NCI-H1436 (cell line): ENCODE measurements around the gene CD22.
"Not testable (repeated sequence)": the region's sequence is repeated elsewhere in the genome, so short reads cannot be mapped to it uniquely, and the experiment has no call there.

Experiments used
- DNase-seq: peaks from one replicate; lab custom pipeline; 2025; lab: John Stamatoyannopoulos, UW

The CD22 gene

GRCh38 chr19:35359395-35359794, 30.4 kb downstream of the CD22 start:
- not testable (repeated sequence) for DNase-seq

GRCh38 chr19:35360081-35360480, 31.1 kb downstream of the CD22 start:
- DNase-seq, result not testable (repeated sequence)

- no peak for DNase-seq
Measured at GRCh38 chr19:35360880-35361420, 32.0 kb downstream of the CD22 start.

GRCh38 chr19:35362261-35363000, 33.4 kb downstream of the CD22 start:
- DNase-seq, result no peak

- DNase-seq, result no peak
Measured at GRCh38 chr19:35363001-35363590, 34.1 kb downstream of the CD22 start.

GRCh38 chr19:35363711-35364425, 34.9 kb downstream of the CD22 start:
- DNase-seq, result no peak

- no peak for DNase-seq
Measured at GRCh38 chr19:35365303-35365702, 36.3 kb downstream of the CD22 start.

GRCh38 chr19:35368378-35368777, 39.4 kb downstream of the CD22 start:
- DNase-seq, result no peak

GRCh38 chr19:35369522-35369921, 40.5 kb downstream of the CD22 start:
- DNase-seq, result no peak

- no peak for DNase-seq
Measured at GRCh38 chr19:35370722-35371121, 41.7 kb downstream of the CD22 start, which contains the start of gene GPR42. Gene GPR42, plus strand, starts transcription at chr19:35371068. Its CDS starts 292 bp downstream, at chr19:35371360.

- no peak for DNase-seq
Measured at GRCh38 chr19:35373492-35373891, 44.5 kb downstream of the CD22 start.

GRCh38 chr19:35374031-35374430, 45.0 kb downstream of the CD22 start:
- DNase-seq, result not testable (repeated sequence)

GRCh38 chr19:35375505-35376307, 46.7 kb downstream of the CD22 start:
- DNase-seq, result no peak

- DNase-seq, result no peak
Measured at GRCh38 chr19:35377656-35378055, 48.7 kb downstream of the CD22 start.

- no peak for DNase-seq
Measured at GRCh38 chr19:35378356-35378755, 49.4 kb downstream of the CD22 start.

- not testable (repeated sequence) for DNase-seq
Measured at GRCh38 chr19:35379545-35379944, 50.6 kb downstream of the CD22 start.

GRCh38 chr19:35379992-35380391, 51.0 kb downstream of the CD22 start:
- no peak for DNase-seq

GRCh38 chr19:35380450-35381124, 51.6 kb downstream of the CD22 start:
- no peak for DNase-seq

- DNase-seq, result no peak
Measured at GRCh38 chr19:35381318-35381717, 52.3 kb downstream of the CD22 start.

GRCh38 chr19:35381926-35382325, 52.9 kb downstream of the CD22 start:
- DNase-seq, result no peak

- no peak for DNase-seq
Measured at GRCh38 chr19:35383536-35383935, 54.5 kb downstream of the CD22 start.
